NCI-H2029 treated with DMSO at 0.1 percent for 48 hours (cell line): ENCODE results near the gene GCNT1.
"Not testable (repeated sequence)": the region's sequence is repeated elsewhere in the genome, so short reads cannot be mapped to it uniquely, and the experiment has no call there.

Experiments used
- DNase-seq: peaks from one replicate; lab custom pipeline; 2025; lab: John Stamatoyannopoulos, UW

The GCNT1 gene

DNA sequence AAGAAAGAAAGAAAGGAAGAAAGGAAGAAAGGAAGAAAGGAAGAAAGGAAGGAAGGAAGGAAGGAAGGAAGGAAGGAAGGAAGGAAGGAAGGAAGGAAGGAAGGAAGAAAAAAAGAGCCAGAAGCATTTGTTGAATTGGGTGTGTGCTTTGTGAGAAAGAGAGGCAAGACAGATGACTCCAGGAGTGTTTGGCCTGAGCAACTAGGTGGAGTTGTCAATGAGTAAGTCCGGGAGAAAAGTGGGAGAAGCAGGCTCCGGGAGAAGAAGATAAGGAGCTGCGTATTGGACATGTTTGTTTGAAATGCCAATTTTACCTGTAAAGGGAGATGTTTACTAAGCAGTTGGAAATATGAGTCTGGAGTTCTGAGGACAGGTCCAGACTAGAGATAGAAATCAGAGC, 15.1 kb upstream of the GCNT1 start:
- DNase-seq, result no peak

GRCh38 chr9:76444322-76444929, 14.6 kb upstream of the GCNT1 start:
- DNase-seq, result no peak

- DNase-seq, result no peak
These were observed 13.0 kb upstream of the GCNT1 start for GRCh38 chr9:76445976-76446375.

DNA sequence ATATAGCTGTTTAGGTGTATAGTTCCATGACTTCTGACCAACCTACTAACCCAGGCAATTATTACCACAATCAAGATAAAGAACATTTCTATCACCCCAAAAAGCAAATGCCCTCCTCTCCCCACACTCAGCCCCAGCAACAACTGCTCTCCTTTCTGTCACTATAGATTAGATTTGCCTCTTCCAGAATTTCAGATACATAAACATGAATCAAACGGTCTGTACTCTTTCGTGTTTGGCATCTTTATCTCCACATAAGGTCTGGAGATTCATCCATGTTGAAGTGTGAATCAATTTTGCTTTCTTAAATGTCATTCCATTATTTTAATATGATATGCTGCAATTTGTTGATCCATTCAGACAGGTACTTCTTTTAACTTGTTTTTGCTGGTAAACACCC, 10.5 kb upstream of the GCNT1 start:
- DNase-seq, result no peak

GRCh38 chr9:76451234-76451633, 7.7 kb upstream of the GCNT1 start:
- no peak for DNase-seq

DNA sequence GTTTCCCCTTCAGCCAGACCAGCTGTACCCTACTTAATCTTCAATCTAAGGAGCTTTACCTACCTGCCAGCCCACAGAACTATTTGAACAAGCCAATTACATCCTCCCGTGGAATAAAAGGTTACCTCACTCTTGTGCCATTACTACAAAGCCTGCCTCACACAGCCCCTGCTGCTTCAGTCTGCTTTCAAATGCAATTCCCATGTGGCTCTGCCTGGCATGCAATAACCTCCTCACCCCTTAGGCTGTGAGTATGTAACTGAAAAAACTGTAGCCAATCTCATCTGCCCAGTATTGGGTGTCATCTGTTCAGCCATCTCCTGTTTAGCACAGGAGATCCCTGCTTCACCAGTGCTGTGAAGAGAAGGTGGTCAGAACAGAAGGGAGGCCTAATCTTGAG, 6.1 kb upstream of the GCNT1 start:
- DNase-seq, result no peak

DNA sequence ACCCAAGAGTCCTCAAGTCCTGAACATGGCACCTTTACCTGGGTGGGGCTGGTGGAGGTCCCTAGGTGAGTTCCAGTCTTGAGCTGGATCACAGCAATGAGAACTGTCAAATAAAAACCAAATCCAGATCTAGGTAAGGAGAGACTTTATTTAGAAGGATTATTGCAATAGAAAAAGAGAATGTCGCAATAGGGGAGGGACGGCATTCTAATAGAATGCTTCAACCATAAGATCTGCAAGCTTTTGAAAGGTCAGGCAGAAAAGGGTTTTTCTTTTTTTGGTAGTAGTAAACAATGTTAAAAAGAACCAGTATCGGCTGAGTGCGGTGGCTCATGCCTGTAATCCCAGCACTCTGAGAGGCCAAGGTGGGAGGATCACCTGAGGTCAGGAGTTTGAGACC, 5.2 kb upstream of the GCNT1 start:
- no peak for DNase-seq

DNA sequence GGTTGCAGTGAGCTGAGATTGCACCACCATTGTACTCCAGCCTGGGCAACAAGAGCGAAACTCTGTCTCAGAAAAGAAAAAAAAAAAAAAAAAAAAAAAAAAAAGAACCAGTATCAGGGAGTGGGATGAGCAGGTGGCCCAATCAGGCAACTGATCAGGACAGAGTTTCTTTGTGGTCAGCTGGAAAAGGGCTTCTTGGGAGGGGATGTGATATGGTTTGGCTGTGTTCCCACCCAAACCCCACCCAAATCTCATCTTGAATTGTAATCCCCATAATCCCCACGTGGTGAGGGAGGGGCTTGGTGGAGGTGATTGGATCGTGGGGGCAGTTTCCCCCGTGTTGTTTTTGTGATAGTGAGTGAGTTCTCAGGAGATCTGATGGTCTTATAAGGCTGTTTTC, 4.7 kb upstream of the GCNT1 start:
- DNase-seq, result no peak

- peak; percentile 96 for DNase-seq
These were observed 2.6 kb upstream of the GCNT1 start for GRCh38 chr9:76456202-76456926.

- DNase-seq, result peak; percentile 63
These were observed 983 bp downstream of the GCNT1 start for GRCh38 chr9:76459694-76460635.

GRCh38 chr9:76462126-76462525, 3.1 kb downstream of the GCNT1 start:
- DNase-seq, result no peak

DNA sequence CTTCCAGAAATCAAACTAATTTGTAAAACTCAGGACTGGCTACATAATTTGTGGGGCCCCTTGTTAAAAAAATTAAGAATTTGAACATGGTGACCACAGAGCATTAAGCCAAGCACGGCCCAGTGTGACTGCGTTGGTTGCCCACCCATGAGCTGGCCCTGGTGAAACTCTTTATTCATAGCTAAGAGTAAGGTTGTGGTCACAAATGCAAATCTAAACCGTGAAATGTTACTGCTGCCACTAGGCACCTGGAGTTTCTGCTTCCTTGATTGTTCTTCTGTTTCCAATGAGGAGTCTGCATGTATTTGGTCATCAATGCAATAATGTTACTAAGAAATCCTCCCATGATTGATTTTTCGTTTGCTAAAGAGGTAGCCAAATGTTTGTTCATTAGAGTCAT, 4.2 kb downstream of the GCNT1 start:
- peak; percentile 53 for DNase-seq

DNA sequence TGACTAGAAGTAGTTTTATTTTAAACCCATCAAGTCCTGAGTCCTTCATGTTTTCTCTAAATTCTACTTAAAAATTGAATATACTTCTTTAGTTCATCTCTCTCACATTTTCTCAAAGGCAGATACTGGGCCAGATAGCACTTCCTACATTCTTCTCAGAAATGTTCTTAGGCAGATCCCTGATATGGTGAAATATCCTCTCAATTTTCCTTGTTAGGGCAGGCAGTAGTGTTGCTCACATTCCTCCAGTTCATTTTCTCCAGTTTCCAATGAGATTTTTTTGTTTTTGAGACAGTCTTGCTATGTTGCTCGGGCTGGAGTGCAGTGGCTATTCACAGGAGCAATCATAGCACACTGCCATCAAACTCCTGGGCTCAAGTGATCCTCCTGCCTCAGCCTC, 5.7 kb downstream of the GCNT1 start:
- DNase-seq, result no peak

GRCh38 chr9:76465442-76466298, 6.7 kb downstream of the GCNT1 start:
- DNase-seq, result no peak

GRCh38 chr9:76466299-76466605, 7.3 kb downstream of the GCNT1 start:
- no peak for DNase-seq

GRCh38 chr9:76474419-76474818, 15.4 kb downstream of the GCNT1 start:
- DNase-seq, result no peak

DNA sequence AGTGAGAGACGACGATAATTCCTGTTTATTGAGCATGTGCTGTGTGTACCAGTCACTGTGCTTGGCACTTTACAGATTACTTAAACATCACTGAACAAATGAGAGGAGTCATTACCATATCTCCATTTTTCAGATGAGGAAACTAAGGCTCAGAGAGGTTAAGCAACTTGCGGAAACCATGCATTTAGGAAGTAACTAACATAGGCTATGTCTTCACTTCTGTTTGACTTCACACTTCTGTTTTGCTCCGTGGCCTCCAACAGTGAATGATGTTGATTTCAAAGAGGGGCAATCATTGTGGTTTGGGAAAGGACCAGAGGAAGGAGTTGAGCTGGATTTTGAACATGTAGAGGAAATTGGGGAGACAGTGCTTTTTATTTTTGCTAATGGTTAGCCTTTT, 16.7 kb downstream of the GCNT1 start:
- no peak for DNase-seq

DNA sequence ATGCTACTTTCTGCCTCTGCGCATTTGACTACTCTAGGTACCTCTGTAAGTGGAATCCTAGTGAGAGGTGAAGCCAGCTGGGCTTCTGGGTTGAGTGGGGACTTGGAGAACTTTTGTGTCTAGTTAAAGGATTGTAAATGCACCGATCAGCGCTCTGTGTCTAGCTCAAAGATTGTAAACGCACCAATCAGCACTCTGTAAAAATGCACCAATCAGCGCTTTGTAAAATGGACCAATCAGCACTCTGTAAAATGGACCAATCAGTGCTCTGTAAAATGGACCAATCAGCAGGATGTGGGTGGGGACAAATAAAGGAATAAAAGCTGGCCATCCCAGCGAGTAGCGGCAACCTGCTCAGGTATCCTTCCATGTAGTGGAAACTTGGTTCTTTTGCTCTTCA, 18.8 kb downstream of the GCNT1 start:
- DNase-seq, result not testable (repeated sequence)

GRCh38 chr9:76478226-76478625, 19.2 kb downstream of the GCNT1 start:
- no peak for DNase-seq

DNA sequence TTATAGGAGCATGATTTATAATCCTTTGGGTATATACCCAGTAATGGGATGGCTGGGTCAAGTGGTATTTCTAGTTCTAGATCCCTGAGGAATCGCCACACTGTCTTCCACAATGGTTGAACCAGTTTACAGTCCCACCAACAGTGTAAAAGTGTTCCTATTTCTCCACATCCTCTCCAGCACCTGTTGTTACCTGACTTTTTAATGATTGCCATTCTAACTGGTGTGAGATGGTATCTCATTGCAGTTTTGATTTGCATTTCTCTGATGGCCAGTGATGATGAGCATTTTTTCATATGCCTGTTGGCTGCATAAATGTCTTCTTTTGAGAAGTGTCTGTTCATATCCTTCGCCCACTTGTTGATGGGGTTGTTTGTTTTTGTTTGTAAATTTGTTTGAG, 20.4 kb downstream of the GCNT1 start:
- DNase-seq, result not testable (repeated sequence)

- no peak for DNase-seq
These were observed 27.2 kb downstream of the GCNT1 start for GRCh38 chr9:76486151-76486550.
